Endothelial cell of umbilical vein (primary cell): ENCODE results near the gene B3GNT9. TPM values are rescaled to one million over a fixed set of nuclear protein-coding genes. Genes with fewer than 3 reads are reported as not detected.

Source experiments
- BruUV-seq: library from RNA; stranded (reverse); fragments of 400-500 nt; replicated peaks from 2 replicates; lab custom pipeline; 2021; lab: Mats Ljungman, UMichigan
- CTCF ChIA-PET: fragments of 300-600, 350-600 bp; sonication (Branson Sonifier 250); formaldehyde crosslinking; loops from one replicate; lab custom pipeline; 2021; ENCODE audit warnings: antibody characterized with exemption, inconsistent platforms; lab: Charles Lee
- POLR2A ChIA-PET: fragments of 300-600, 350-600 bp; sonication (Branson Sonifier 250); formaldehyde crosslinking; loops from one replicate; lab custom pipeline; 2021; ENCODE audit warnings: antibody characterized with exemption, inconsistent platforms; lab: Charles Lee
- DNase-seq: peaks from one replicate; pipeline ENCODE4 v3.0.0-alpha.2; 2011; ENCODE audit warnings: low read depth, low spot score
- FAIRE-seq: peaks from 2 replicates; lab custom pipeline; 2011; peaks lifted over from hg19 to GRCh38; lab: Jason Lieb, UNC
- H2AFZ ChIP-seq: 2 replicates; pipeline ENCODE4 v1.6.0; 2012; ENCODE audit warnings: low read depth, low read length, control low read depth, inconsistent platforms
- H3K27ac ChIP-seq: 2 replicates; pipeline ENCODE4 v1.5.1; 2011; ENCODE audit warnings: low read depth, mild to moderate bottlenecking, control low read depth, low read length, moderate library complexity; ENCODE audit not compliant: insufficient read depth
- H3K27me3 ChIP-seq, 2 experiments: 2 replicates each; pipeline versions ENCODE4 v1.6.0 to v1.6.1; 2011; ENCODE audit warnings: low read length in 2 of 2, mixed read lengths in 1 of 2; ENCODE audit not compliant: control insufficient read depth in 2 of 2, insufficient read depth in 2 of 2
- H3K36me3 ChIP-seq, 2 experiments: 2 replicates in 1 of 2; 3 replicates in 1 of 2; pipeline ENCODE4 v1.5.1; 2011; ENCODE audit warnings: low read length in 2 of 2, mild to moderate bottlenecking in 1 of 2, moderate library complexity in 1 of 2; ENCODE audit not compliant: control insufficient read depth in 2 of 2, insufficient read depth in 2 of 2; ENCODE audit errors: extremely low read depth in 1 of 2
- H3K4me1 ChIP-seq: 3 replicates; pipeline ENCODE4 v1.5.1; 2011; ENCODE audit warnings: mild to moderate bottlenecking, low read length; ENCODE audit not compliant: control insufficient read depth, insufficient read depth; ENCODE audit errors: extremely low read depth
- H3K4me2 ChIP-seq: 2 replicates; pipeline ENCODE4 v1.6.1; 2011; ENCODE audit warnings: low read length, control low read depth, mixed read lengths; ENCODE audit not compliant: insufficient read depth
- H3K4me3 ChIP-seq, 3 experiments: fragments of 200-600 bp in 1 of 3; sonication (generic), shearing (Covaris generic) in 1 of 3; replicated peaks in 1 of 3; 2 replicates each; pipeline ENCODE4 v1.5.1; 2011 to 2016; ENCODE audit warnings: control low read depth in 3 of 3, low read length in 3 of 3, mild to moderate bottlenecking in 2 of 3, inconsistent platforms in 1 of 3, low read depth in 1 of 3, moderate library complexity in 1 of 3; ENCODE audit not compliant: insufficient read depth in 1 of 3
- H3K79me2 ChIP-seq: 2 replicates; pipeline ENCODE4 v1.6.0; 2012; ENCODE audit warnings: low read length, inconsistent platforms; ENCODE audit not compliant: control insufficient read depth, insufficient read depth
- H3K9ac ChIP-seq: replicated peaks from 2 replicates; pipeline ENCODE3; 2011; ENCODE audit warnings: low read length, control low read depth; ENCODE audit not compliant: insufficient read depth; ENCODE audit errors: extremely low read depth
- H3K9me1 ChIP-seq: replicated peaks from 3 replicates; pipeline ENCODE4 v1.6.0; 2011; ENCODE audit warnings: mild to moderate bottlenecking, low read length; ENCODE audit not compliant: control insufficient read depth, insufficient read depth; ENCODE audit errors: extremely low read depth
- H3K9me3 ChIP-seq: replicated peaks from 2 replicates; pipeline ENCODE4 v1.5.1; 2012; ENCODE audit warnings: low read length, inconsistent platforms; ENCODE audit not compliant: control insufficient read depth, insufficient read depth
- H4K20me1 ChIP-seq: replicated peaks from 2 replicates; pipeline ENCODE3; 2011; ENCODE audit warnings: mild to moderate bottlenecking, low read length; ENCODE audit not compliant: control insufficient read depth, insufficient read depth; ENCODE audit errors: extremely low read depth
- EZH2 ChIP-seq: IDR thresholded peaks from 2 replicates; pipeline ENCODE4 v1.6.1; 2012; ENCODE audit warnings: borderline replicate concordance, low read depth, mild to moderate bottlenecking, moderate library complexity, low read length, inconsistent platforms; ENCODE audit not compliant: severe bottlenecking
- FOS ChIP-seq: IDR thresholded peaks from 2 replicates; pipeline ENCODE4 v1.6.1; 2011; ENCODE audit warnings: mild to moderate bottlenecking, low read length, moderate library complexity, borderline replicate concordance; ENCODE audit not compliant: insufficient read depth
- GATA2 ChIP-seq: IDR thresholded peaks from 2 replicates; pipeline ENCODE4 v1.7.0; 2011; ENCODE audit warnings: low read depth, mild to moderate bottlenecking, moderate library complexity, mixed read lengths, low read length; ENCODE audit not compliant: insufficient read length, insufficient read depth
- JUN ChIP-seq: IDR thresholded peaks from 2 replicates; pipeline ENCODE4 v1.6.1; 2011; ENCODE audit warnings: borderline replicate concordance, low read depth; ENCODE audit not compliant: insufficient read length, insufficient read depth
- MYC ChIP-seq: IDR thresholded peaks from one replicate; pipeline ENCODE4 v1.6.1; 2011; ENCODE audit warnings: mild to moderate bottlenecking, low read depth, low read length
- POLR2A ChIP-seq: IDR thresholded peaks from 2 replicates; pipeline ENCODE4 v1.6.1; 2012; ENCODE audit warnings: low read depth, mild to moderate bottlenecking, control low read depth, low read length
- POLR2AphosphoS5 ChIP-seq: IDR thresholded peaks from 2 replicates; pipeline ENCODE4 v1.6.1; 2012; ENCODE audit warnings: low read depth, mild to moderate bottlenecking, control low read depth, low read length, moderate library complexity; ENCODE audit not compliant: insufficient read depth
- dilution Hi-C: fragments of 300-500 bp; cut with MboI; formaldehyde crosslinking; loops from one replicate; pipeline ENCODE4 v1.15.0; 2019; ENCODE audit warnings: low sequenced_read_pairs; ENCODE audit not compliant: extremely low pct_ligation_motif_present
- intact Hi-C: fragments of 100-400 bp; cut with micrococcal nuclease; formaldehyde crosslinking; loops from one replicate; pipeline ENCODE4 v1.10.0; 2022
- polyA plus RNA-seq, 4 experiments: library from polyadenylated mRNA; depleted of rRNA in 3 of 4; stranded (reverse) in 3 of 4; unstranded in 1 of 4; fragments of >200 nt; gene quantifications; 2 replicates each; pipeline versions ENCODE4 v1.2.1 to v1.2.3, GENCODE V29; 2011 to 2012; ENCODE audit warnings: missing spikeins in 1 of 4
- total RNA-seq: library from RNA; stranded (reverse); gene quantifications from 2 replicates; pipeline ENCODE4 v1.2.3, GENCODE V29; 2021
- TF ChIP-seq, protein P1 (sequence below): IDR thresholded peaks from 2 replicates; pipeline ENCODE4 v1.6.1; 2011; ENCODE audit not compliant: insufficient read depth, insufficient read length
- TF ChIP-seq, protein P2 (sequence below), 2 donors: IDR thresholded peaks; 1 replicate in 1 of 2; 2 replicates in 1 of 2; pipeline ENCODE4 v1.5.1; 2011; ENCODE audit warnings: low read length in 2 of 2, mild to moderate bottlenecking in 2 of 2, moderate library complexity in 2 of 2, control low read depth in 1 of 2, inconsistent platforms in 1 of 2, low read depth in 1 of 2; ENCODE audit not compliant: insufficient read depth in 1 of 2; ENCODE audit errors: extremely low read depth in 1 of 2

Gene B3GNT9
- total and polyA plus RNA-seq, 2 donors (not counting 3 experiments of a cell fraction or from before 2014, with no cell fraction given): 4.0 to 6.4 TPM

DNA sequence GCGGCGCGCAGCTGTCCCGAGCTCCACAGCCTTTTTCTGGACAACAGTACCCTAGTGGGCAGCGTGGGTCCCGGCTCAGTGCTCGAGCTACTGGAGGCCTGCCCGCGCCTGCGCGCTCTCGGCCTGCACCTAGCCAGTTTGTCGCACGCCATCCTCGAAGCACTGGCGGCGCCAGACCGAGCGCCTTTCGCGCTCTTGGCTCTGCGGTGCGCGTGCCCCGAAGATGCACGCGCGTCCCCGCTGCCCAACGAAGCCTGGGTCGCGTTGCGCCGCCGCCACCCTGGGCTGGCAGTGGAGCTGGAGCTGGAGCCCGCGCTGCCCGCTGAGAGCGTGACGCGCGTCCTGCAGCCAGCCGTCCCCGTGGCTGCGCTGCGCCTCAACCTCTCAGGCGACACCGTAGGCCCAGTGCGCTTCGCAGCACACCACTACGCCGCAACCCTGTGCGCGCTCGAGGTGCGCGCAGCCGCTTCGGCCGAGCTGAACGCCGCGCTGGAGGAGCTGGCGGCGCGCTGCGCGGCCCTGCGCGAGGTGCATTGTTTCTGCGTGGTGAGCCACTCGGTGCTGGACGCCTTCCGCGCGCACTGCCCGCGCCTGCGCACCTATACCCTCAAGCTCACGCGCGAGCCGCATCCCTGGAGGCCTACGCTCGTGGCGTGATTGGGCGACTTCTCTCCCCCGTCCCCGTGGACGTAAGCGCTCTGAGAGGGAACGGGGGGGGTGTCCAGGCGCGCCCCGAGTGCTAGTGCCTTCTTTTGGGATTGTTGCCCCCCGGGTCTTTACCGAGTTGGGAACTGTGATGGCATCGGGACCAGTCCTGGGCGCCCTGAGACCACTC, 12.6 kb upstream of the B3GNT9 start:
- H4K20me1 ChIP-seq: no peaks in the 10 kb centered on the region
- H3K79me2 ChIP-seq: no peaks in the 10 kb centered on the region
- H3K9ac ChIP-seq: no peak overlapping the region
- peak; percentile 55 for DNase-seq
- H3K4me2 ChIP-seq: peak overlapping the region; percentile 43
- ChIA-PET POLR2A (no interaction called here), CTCF (interaction anchor here (0.7 to 3.4 kb wide), 6 partner anchors 8 to 145 kb away, joined by 3 to 23 read pairs (median 6); no protein-coding TSS in a partner anchor)
- dilution Hi-C loops: no loop called here
- no TSS peak for BruUV-seq
- no peaks in the 10 kb centered on the region for H3K9me3 ChIP-seq
- no peak overlapping the region for H3K27ac ChIP-seq
- FAIRE-seq: peak; percentile 77
- H3K36me3 ChIP-seq: no peaks in the 10 kb centered on the region
- H3K4me1 ChIP-seq: peaks cover 18% of the 10 kb centered on the region
- H3K27me3 ChIP-seq: peaks cover 36 to 46% of the 10 kb centered on the region in 2 experiments
- intact Hi-C loops: no loop called here
- H3K4me3 ChIP-seq: peak overlapping the region in 1 of 3 experiments; percentile 8
- no peak for TF ChIP-seq POLR2A
- peak; percentile 37 for TF ChIP-seq POLR2AphosphoS5
- peak; percentile 72 for TF ChIP-seq EZH2
- peak overlapping the region; percentile 38 for H2AFZ ChIP-seq
- H3K9me1 ChIP-seq: no peaks in the 10 kb centered on the region

DNA sequence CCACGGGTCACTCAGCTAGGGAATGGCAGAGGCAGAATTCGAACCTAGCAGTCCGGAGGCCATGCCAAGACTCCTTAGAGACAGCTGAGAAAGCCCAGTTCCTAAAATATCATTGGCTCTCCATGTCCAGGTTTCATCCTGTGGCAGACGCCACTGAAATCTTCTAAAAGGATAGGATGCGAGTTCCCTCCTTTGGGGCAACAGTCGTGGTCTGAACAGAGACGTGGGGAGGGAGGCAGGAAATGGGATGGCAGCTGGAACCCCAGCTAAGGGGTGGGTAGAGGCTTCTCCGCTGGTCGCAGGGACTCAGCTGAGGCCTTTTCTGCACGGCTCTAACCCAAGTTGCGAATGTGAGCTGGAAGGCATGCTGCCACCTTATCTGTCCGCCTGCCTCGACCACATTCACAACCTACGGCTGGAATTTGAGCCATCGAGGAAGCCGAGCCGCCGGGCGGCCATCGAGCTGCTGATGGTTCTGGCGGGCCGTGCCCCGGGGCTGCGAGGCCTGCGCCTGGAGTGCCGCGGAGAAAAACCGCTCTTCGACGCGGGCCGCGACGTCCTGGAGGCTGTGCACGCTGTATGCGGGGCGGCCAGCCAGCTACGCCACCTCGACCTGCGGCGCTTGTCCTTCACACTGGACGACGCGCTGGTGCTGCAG, 11.8 kb upstream of the B3GNT9 start:
- DNase-seq (no peak), FAIRE-seq (no peak)
- POLR2A ChIA-PET: no interaction called here
- no peak overlapping the region for H3K9ac ChIP-seq
- TF ChIP-seq GATA2: no peak
- TF ChIP-seq POLR2A: no peak
- TF ChIP-seq MYC: no peak
- TF ChIP-seq, protein P1, sequence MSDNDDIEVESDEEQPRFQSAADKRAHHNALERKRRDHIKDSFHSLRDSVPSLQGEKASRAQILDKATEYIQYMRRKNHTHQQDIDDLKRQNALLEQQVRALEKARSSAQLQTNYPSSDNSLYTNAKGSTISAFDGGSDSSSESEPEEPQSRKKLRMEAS: no peak
- no peak for TF ChIP-seq JUN
- TF ChIP-seq FOS: no peak
- TF ChIP-seq POLR2AphosphoS5: no peak
- TF ChIP-seq EZH2: no peak
- TF ChIP-seq, protein P2, sequence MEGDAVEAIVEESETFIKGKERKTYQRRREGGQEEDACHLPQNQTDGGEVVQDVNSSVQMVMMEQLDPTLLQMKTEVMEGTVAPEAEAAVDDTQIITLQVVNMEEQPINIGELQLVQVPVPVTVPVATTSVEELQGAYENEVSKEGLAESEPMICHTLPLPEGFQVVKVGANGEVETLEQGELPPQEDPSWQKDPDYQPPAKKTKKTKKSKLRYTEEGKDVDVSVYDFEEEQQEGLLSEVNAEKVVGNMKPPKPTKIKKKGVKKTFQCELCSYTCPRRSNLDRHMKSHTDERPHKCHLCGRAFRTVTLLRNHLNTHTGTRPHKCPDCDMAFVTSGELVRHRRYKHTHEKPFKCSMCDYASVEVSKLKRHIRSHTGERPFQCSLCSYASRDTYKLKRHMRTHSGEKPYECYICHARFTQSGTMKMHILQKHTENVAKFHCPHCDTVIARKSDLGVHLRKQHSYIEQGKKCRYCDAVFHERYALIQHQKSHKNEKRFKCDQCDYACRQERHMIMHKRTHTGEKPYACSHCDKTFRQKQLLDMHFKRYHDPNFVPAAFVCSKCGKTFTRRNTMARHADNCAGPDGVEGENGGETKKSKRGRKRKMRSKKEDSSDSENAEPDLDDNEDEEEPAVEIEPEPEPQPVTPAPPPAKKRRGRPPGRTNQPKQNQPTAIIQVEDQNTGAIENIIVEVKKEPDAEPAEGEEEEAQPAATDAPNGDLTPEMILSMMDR (IDR thresholded peaks at IDR 0.05; ENCODE audit: extremely low read depth in 1 of 2, insufficient read depth in 1 of 2, low read depth in 1 of 2, low read length in 2 of 2): no peak
- dilution Hi-C loops: no loop called here
- BruUV-seq: no TSS peak
- H3K36me3 ChIP-seq: no peaks in the 10 kb centered on the region
- H3K4me1 ChIP-seq: peaks cover 18% of the 10 kb centered on the region
- CTCF ChIA-PET: interaction anchor here (0.9 to 3.4 kb wide), 5 partner anchors 7 to 145 kb away, joined by 5 to 23 read pairs (median 8); no protein-coding TSS in a partner anchor
- H3K79me2 ChIP-seq: no peaks in the 10 kb centered on the region
- peaks cover 36 to 46% of the 10 kb centered on the region in 2 experiments for H3K27me3 ChIP-seq
- intact Hi-C loops: no loop called here
- H2AFZ ChIP-seq: no peak overlapping the region
- H3K4me2 ChIP-seq: peak overlapping the region; percentile 43
- no peak overlapping the region for H3K4me3 ChIP-seq
- H3K27ac ChIP-seq: no peak overlapping the region
- H4K20me1 ChIP-seq: no peaks in the 10 kb centered on the region
- H3K9me3 ChIP-seq: no peaks in the 10 kb centered on the region
- no peaks in the 10 kb centered on the region for H3K9me1 ChIP-seq
